ENCODE data around the gene RBMY1D. TPM values are rescaled to one million over a fixed set of nuclear protein-coding genes. Genes with fewer than 3 reads are reported as not detected.
"Not testable (repeated sequence)": the region's sequence is repeated elsewhere in the genome, so short reads cannot be mapped to it uniquely, and the experiment has no call there.

RBMY1D gene
- total RNA-seq (not detected), polyA plus RNA-seq (not detected)
- long read RNA-seq, donor 1: 0 reads
- long read RNA-seq, donor 2: 0 reads
- long read RNA-seq, donor 3: 0 reads

GRCh38 chrY:21894426-21894825 is at the start of gene RBMY1D:
RBMY1D (minus strand) TSS chrY:21894526; CDS start chrY:21892513, 2,013 bp downstream.
- H3K4me1 ChIP-seq (ENCODE audit: insufficient read depth); H3K4me3 ChIP-seq; intact Hi-C loops (cut with DNase I); H3K27me3 ChIP-seq; H3K27ac ChIP-seq; H3K36me3 ChIP-seq; DNase-seq; H3K9me3 ChIP-seq: not testable (repeated sequence)
- WGBS, 3 donors: no CpG with 5 or more reads among the region's 28 CpGs

DNA sequence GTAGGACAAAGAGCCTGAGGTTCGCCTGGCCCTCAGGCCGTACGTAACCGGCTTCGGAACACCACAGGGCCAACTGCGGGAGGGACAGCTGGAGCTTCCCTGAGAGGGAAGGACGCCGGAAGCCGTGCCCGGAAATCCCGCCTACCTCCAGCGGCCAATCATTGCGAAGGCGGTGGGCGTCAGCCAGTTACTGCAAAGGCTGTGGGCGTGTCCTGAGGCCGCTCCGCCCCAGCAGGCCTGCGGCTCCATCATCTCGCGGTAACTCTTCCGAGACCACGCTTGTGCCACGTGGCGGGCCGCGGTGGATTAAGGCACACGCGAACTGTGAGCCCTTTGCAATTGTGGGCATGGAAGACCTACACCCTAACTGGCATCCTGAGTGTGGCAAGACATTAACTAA is 23.6 kb upstream of the RBMY1D start, which contains the start of gene RBMY1E:
RBMY1E (minus strand) TSS at position 101 of the 400 bp plus-strand sequence. CDS start 1,978 bp downstream, outside the sequence.
- H3K9me3 ChIP-seq; DNase-seq; H3K4me3 ChIP-seq; intact Hi-C loops (cut with DNase I); H3K4me1 ChIP-seq (ENCODE audit: insufficient read depth); H3K27ac ChIP-seq; H3K27me3 ChIP-seq; H3K36me3 ChIP-seq: not testable (repeated sequence)
- no CpG with 5 or more reads among the region's 29 CpGs for WGBS, 3 donors

GRCh38 chrY:21869407-21870076 is 24.8 kb downstream of the RBMY1D start:
- no CpG with 5 or more reads among the region's 5 CpGs for WGBS, 3 donors
- H3K27me3 ChIP-seq; H3K4me1 ChIP-seq (ENCODE audit: insufficient read depth); H3K27ac ChIP-seq; DNase-seq; H3K9me3 ChIP-seq; H3K36me3 ChIP-seq; intact Hi-C loops (cut with DNase I); H3K4me3 ChIP-seq: not testable (repeated sequence)

- no peaks in the 10 kb centered on the region for H3K36me3 ChIP-seq
- intact Hi-C loops (cut with DNase I): no loop called here
- H3K27me3 ChIP-seq: no peaks in the 10 kb centered on the region
- DNase-seq: no peak
- H3K4me1 ChIP-seq (ENCODE audit: insufficient read depth): no peaks in the 10 kb centered on the region
- no peak overlapping the region for H3K27ac ChIP-seq
- H3K4me3 ChIP-seq: no peak overlapping the region
- no CpG with 5 or more reads among the region's 3 CpGs for WGBS, 3 donors
- no peak for TF ChIP-seq EP300 (IDR thresholded peaks at IDR 0.05)
- no peak for TF ChIP-seq POLR2A (IDR thresholded peaks at IDR 0.05)
- TF ChIP-seq, protein P1, sequence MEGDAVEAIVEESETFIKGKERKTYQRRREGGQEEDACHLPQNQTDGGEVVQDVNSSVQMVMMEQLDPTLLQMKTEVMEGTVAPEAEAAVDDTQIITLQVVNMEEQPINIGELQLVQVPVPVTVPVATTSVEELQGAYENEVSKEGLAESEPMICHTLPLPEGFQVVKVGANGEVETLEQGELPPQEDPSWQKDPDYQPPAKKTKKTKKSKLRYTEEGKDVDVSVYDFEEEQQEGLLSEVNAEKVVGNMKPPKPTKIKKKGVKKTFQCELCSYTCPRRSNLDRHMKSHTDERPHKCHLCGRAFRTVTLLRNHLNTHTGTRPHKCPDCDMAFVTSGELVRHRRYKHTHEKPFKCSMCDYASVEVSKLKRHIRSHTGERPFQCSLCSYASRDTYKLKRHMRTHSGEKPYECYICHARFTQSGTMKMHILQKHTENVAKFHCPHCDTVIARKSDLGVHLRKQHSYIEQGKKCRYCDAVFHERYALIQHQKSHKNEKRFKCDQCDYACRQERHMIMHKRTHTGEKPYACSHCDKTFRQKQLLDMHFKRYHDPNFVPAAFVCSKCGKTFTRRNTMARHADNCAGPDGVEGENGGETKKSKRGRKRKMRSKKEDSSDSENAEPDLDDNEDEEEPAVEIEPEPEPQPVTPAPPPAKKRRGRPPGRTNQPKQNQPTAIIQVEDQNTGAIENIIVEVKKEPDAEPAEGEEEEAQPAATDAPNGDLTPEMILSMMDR (IDR thresholded peaks at IDR 0.05): no peak
- no peaks in the 10 kb centered on the region for H3K9me3 ChIP-seq
Measured at GRCh38 chrY:21845481-21845880, 48.8 kb downstream of the RBMY1D start.

DNA sequence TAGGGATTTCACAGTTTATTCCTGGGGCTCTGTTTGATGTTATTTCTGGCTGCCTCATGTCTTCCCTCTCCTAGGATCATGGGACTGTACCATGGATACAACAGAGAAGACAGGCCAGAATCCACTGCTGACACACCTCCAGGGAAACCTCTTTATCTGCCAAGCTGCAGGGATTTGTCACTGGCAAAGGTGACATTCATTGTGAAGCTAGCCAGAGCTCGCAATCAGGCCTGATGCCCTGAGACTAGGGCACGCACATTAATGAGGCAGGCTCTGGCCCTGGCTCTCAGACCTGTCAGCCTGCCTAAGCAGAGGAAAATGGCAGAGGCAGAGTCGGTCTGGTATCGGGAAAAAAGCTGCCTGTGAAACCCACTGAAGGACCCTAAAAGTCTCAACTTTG is 52.2 kb downstream of the RBMY1D start:
- no peak for DNase-seq
- Histone ChIP-seq H3K36me3 (no peaks in the 10 kb centered on the region), H3K4me3 (no peak overlapping the region), H3K27ac (no peak overlapping the region), H3K9me3 (no peaks in the 10 kb centered on the region), H3K4me1 (ENCODE audit: insufficient read depth) (no peaks in the 10 kb centered on the region), H3K27me3 (no peaks in the 10 kb centered on the region)
- TF ChIP-seq, protein P1 (IDR thresholded peaks at IDR 0.05): no peak
- TF ChIP-seq EP300 (IDR thresholded peaks at IDR 0.05): no peak
- TF ChIP-seq POLR2A (IDR thresholded peaks at IDR 0.05): no peak
- WGBS, 3 donors: no CpG with 5 or more reads among the region's 4 CpGs
- intact Hi-C loops (cut with DNase I): no loop called here

- no peaks in the 10 kb centered on the region for H3K27me3 ChIP-seq
- H3K36me3 ChIP-seq: no peaks in the 10 kb centered on the region
- H3K9me3 ChIP-seq: no peaks in the 10 kb centered on the region
- no CpG with 5 or more reads among the region's 5 CpGs for WGBS, 3 donors
- intact Hi-C loops (cut with DNase I): no loop called here
- TF ChIP-seq EP300 (IDR thresholded peaks at IDR 0.05) (no peak), POLR2A (IDR thresholded peaks at IDR 0.05) (no peak)
- TF ChIP-seq, protein P1 (IDR thresholded peaks at IDR 0.05): no peak
- H3K4me1 ChIP-seq (ENCODE audit: insufficient read depth): no peaks in the 10 kb centered on the region
- no peak overlapping the region for H3K27ac ChIP-seq
- no peak overlapping the region for H3K4me3 ChIP-seq
- no peak for DNase-seq
Measured at GRCh38 chrY:21839489-21839888, 54.8 kb downstream of the RBMY1D start.
